Activated B cell treated with CpG ODN at 0.5 μM for 24 hours (primary cell): ENCODE data around the gene FAM171A2. TPM values are rescaled to one million over a fixed set of nuclear protein-coding genes. Genes with fewer than 3 reads are reported as not detected.

ENCODE experiments used
- ATAC-seq: fragments of 200-7000 bp; cut with Tn5 transposase; one replicate; pipeline ENCODE4 v1.10.0; 2021; ENCODE audit warnings: low read depth, mild to moderate bottlenecking, moderate library complexity
- CTCF ChIA-PET: fragments of 350-600 bp; sonication (Branson Sonifier 250); formaldehyde crosslinking; loops from one replicate; lab custom pipeline; 2021; ENCODE audit warnings: antibody characterized with exemption; lab: Charles Lee
- POLR2A ChIA-PET: fragments of 350-600 bp; sonication (Branson Sonifier 250); formaldehyde crosslinking; loops from one replicate; lab custom pipeline; 2021; ENCODE audit warnings: antibody characterized with exemption; lab: Charles Lee
- DNase-seq: peaks from one replicate; pipeline ENCODE4 v3.0.0; 2022
- H3K27ac Mint-ChIP-seq: one replicate; pipeline ENCODE4 v1.8.0; 2020; ENCODE audit warnings: mixed read lengths
- H3K27me3 Mint-ChIP-seq: one replicate; pipeline ENCODE4 v1.8.0; 2021; ENCODE audit warnings: mixed read lengths
- H3K36me3 Mint-ChIP-seq: one replicate; pipeline ENCODE4 v1.8.0; 2021; ENCODE audit warnings: low read depth, mixed read lengths
- H3K4me1 Mint-ChIP-seq: one replicate; pipeline ENCODE4 v1.8.0; 2021; ENCODE audit warnings: mixed read lengths
- H3K4me3 Mint-ChIP-seq: one replicate; pipeline ENCODE4 v1.8.0; 2020; ENCODE audit warnings: mild to moderate bottlenecking, mixed read lengths
- H3K9me3 Mint-ChIP-seq: one replicate; pipeline ENCODE4 v1.8.0; 2020; ENCODE audit warnings: mixed read lengths
- CTCF ChIP-seq: fragments of 200-600 bp; IDR thresholded peaks from one replicate; pipeline ENCODE4 v1.8.0; 2022; ENCODE audit warnings: antibody characterized with exemption, mild to moderate bottlenecking
- intact Hi-C: fragments of 100-400 bp; cut with micrococcal nuclease; formaldehyde crosslinking; loops from one replicate; pipeline ENCODE4 v1.15.1; 2024
- total RNA-seq: library from RNA; stranded (reverse); gene quantifications from 2 replicates; pipeline ENCODE4 v1.2.3, GENCODE V29; 2022

FAM171A2 gene
- total RNA-seq, 1 donor from 2014 or later, result 0.75 TPM

- intact Hi-C loops, result loop anchor here (1.0 kb wide), 1 partner anchor 17 kb away; the partner anchor contains the start of gene SLC25A39
- peak overlapping the region; percentile 19 for H3K4me3 Mint-ChIP-seq
- CTCF ChIA-PET, result no interaction called here
These were observed 56.1 kb downstream of the FAM171A2 start for GRCh38 chr17:44307387-44308186.

DNA sequence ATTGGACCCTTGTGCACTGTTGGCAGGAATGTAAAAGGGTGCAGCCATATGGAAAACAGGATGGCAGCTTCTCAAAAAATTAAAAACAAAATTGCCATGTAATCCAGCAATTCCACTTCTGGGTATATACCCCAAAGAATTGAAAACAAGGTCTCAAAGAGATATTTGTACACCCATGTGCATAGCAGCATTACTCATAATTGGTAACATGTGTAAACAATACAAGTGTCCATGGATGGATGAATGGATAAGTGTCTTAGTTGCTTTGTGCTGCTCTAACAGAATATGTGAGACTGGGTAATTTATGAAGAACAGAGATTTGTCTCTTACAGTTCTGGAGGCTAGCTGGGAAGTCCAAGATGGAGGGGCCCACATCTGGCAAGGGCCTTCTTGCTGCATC is 59.0 kb downstream of the FAM171A2 start:
- ATAC-seq (no peak), DNase-seq (no peak)
- intact Hi-C loops, result no loop called here
- peaks cover 17% of the 10 kb centered on the region for H3K4me1 Mint-ChIP-seq
- H3K27me3 Mint-ChIP-seq, result peaks cover 34% of the 10 kb centered on the region
- H3K27ac Mint-ChIP-seq, result no peak overlapping the region
- POLR2A ChIA-PET, result no interaction called here
- no peak overlapping the region for H3K4me3 Mint-ChIP-seq
- no peak for TF ChIP-seq CTCF
- H3K9me3 Mint-ChIP-seq, result no peaks in the 10 kb centered on the region
- H3K36me3 Mint-ChIP-seq, result no peaks in the 10 kb centered on the region
- CTCF ChIA-PET, result no interaction called here

More at GRCh38 chr17:44307387-44308186, 56.1 kb downstream of the FAM171A2 start:
- POLR2A ChIA-PET, result interaction anchor here (0.6 to 2.0 kb wide), 3 partner anchors 19 to 86 kb away, joined by 5 to 8 read pairs (median 6); no protein-coding TSS in a partner anchor
- peaks cover 24% of the 10 kb centered on the region for H3K4me1 Mint-ChIP-seq
- peak; percentile 20 for ATAC-seq
- H3K27ac Mint-ChIP-seq, result no peak overlapping the region
- H3K27me3 Mint-ChIP-seq, result peaks cover 38% of the 10 kb centered on the region
- DNase-seq, result no peak
- H3K36me3 Mint-ChIP-seq, result no peaks in the 10 kb centered on the region
- TF ChIP-seq CTCF, result no peak
- H3K9me3 Mint-ChIP-seq, result no peaks in the 10 kb centered on the region

Other genes starting within 250 kb of the FAM171A2 start
- gene HDAC5, start 240.2 kb downstream of the FAM171A2 start, total RNA-seq, result 28.4 and 35.1 TPM in 2 replicates
- 2.2 and 5.0 TPM in 2 replicates for gene HROB, start 221.9 kb downstream of the FAM171A2 start, total RNA-seq
- not detected in 2 replicates for gene ASB16, start 193.1 kb downstream of the FAM171A2 start, total RNA-seq
- gene TMUB2, start 176.9 kb downstream of the FAM171A2 start, total RNA-seq, result 32.3 and 36.0 TPM in 2 replicates
- gene ATXN7L3, start 164.0 kb downstream of the FAM171A2 start, total RNA-seq, result 92.0 and 103 TPM in 2 replicates
- 139 and 146 TPM in 2 replicates for gene UBTF, start 144.2 kb downstream of the FAM171A2 start, total RNA-seq
- gene SLC4A1, start 95.7 kb downstream of the FAM171A2 start, total RNA-seq, result 0.10 and 0.13 TPM in 2 replicates
- 0.07 and 0.17 TPM in 2 replicates for gene RUNDC3A, start 55.3 kb downstream of the FAM171A2 start, total RNA-seq
- 119 and 129 TPM in 2 replicates for gene SLC25A39, start 39.0 kb downstream of the FAM171A2 start, total RNA-seq
- 229 and 250 TPM in 2 replicates for gene GRN, start 18.6 kb downstream of the FAM171A2 start, total RNA-seq
- gene ITGA2B, start 25.8 kb upstream of the FAM171A2 start, total RNA-seq, result not detected in 2 replicates
- gene GPATCH8, start 139.6 kb upstream of the FAM171A2 start, total RNA-seq, result 62.2 and 64.5 TPM in 2 replicates
- gene FZD2, start 193.6 kb upstream of the FAM171A2 start, total RNA-seq, result 0.91 TPM in 2 replicates